ENCODE data around the gene CFAP46. TPM values are rescaled to one million over a fixed set of nuclear protein-coding genes. Genes with fewer than 3 reads are reported as not detected.

The CFAP46 gene
- total RNA-seq, 1 experiment from 2014 or later = 3.3 TPM

GRCh38 chr10:132765435-132765834 is 176.9 kb downstream of the CFAP46 start:
- H3K4me1 Mint-ChIP-seq = no peaks in the 10 kb centered on the region
- ATAC-seq = no peak
- ChIA-PET CTCF (interaction anchor here (0.6 kb wide), 1 partner anchor 361 kb away, joined by 3 read pairs; no protein-coding TSS in a partner anchor), POLR2A (no interaction called here)
- H3K27me3 Mint-ChIP-seq (ENCODE audit: low read depth) = no peaks in the 10 kb centered on the region; the same call in 1 of the 2 replicates
- H3K27ac Mint-ChIP-seq = no peak overlapping the region
- peaks cover 21% of the 10 kb centered on the region for H3K36me3 Mint-ChIP-seq
- peaks cover 20% of the 10 kb centered on the region for H3K9me3 Mint-ChIP-seq
- DNase-seq (ENCODE audit: low spot score) = no peak
- H3K4me3 Mint-ChIP-seq = no peak overlapping the region
- TF ChIP-seq PRRX2 (CRISPR knock-in tag; IDR thresholded peaks at IDR 0.05) (no peak), ZNF121 (CRISPR knock-in tag; IDR thresholded peaks at IDR 0.05) (no peak), ZBTB21 (CRISPR knock-in tag; IDR thresholded peaks at IDR 0.05; ENCODE audit: borderline replicate concordance) (no peak), ARID4B (CRISPR knock-in tag; IDR thresholded peaks at IDR 0.05; ENCODE audit: borderline replicate concordance) (no peak), NR1H2 (CRISPR knock-in tag; IDR thresholded peaks at IDR 0.05) (no peak), ZNF232 (CRISPR knock-in tag; IDR thresholded peaks at IDR 0.05) (no peak), CDX4 (CRISPR knock-in tag; IDR thresholded peaks at IDR 0.05; ENCODE audit: borderline replicate concordance) (no peak), CREB1 (CRISPR knock-in tag; IDR thresholded peaks at IDR 0.05) (no peak), KAT7 (CRISPR knock-in tag; IDR thresholded peaks at IDR 0.05; ENCODE audit: borderline replicate concordance) (no peak), RORB (CRISPR knock-in tag; IDR thresholded peaks at IDR 0.05) (no peak), STAT6 (CRISPR knock-in tag; conservative IDR thresholded peaks at IDR 0.05; ENCODE audit: low read depth) (no peak), NFATC4 (CRISPR knock-in tag; IDR thresholded peaks at IDR 0.05) (no peak), FOXK1 (CRISPR knock-in tag; IDR thresholded peaks at IDR 0.05) (no peak), SMAD4 (CRISPR knock-in tag; IDR thresholded peaks at IDR 0.05) (no peak), ELF4 (CRISPR knock-in tag; IDR thresholded peaks at IDR 0.05; ENCODE audit: low read depth) (no peak), ZNF532 (CRISPR knock-in tag; IDR thresholded peaks at IDR 0.05; ENCODE audit: borderline replicate concordance) (no peak), TEAD1 (CRISPR knock-in tag; IDR thresholded peaks at IDR 0.05) (no peak), GRHL2 (CRISPR knock-in tag; IDR thresholded peaks at IDR 0.05; ENCODE audit: insufficient replicate concordance, severe bottlenecking) (no peak)
